Small intestine (tissue), 7 donors: Measurements from ENCODE around the gene RIN2. TPM values are rescaled to one million over a fixed set of nuclear protein-coding genes. Genes with fewer than 3 reads are reported as not detected.
A peak's percentile ranks its signal among the peaks of the same experiment; 100 is the strongest.

Experiments used
- DNase-seq, 2 donors: peaks; one replicate each; pipeline versions ENCODE4 v3.0.0 to v3.0.0-alpha.2; 2013
- FAIRE-seq: peaks from 2 replicates; lab custom pipeline; 2012; peaks lifted over from hg19 to GRCh38; lab: Jason Lieb, UNC
- H3K27ac ChIP-seq, 3 donors: one replicate each; pipeline ENCODE4 v1.5.1; 2013; ENCODE audit warnings: low read length in 2 of 3, mild to moderate bottlenecking in 2 of 3, control low read depth in 1 of 3, inconsistent platforms in 1 of 3, low read depth in 1 of 3, moderate library complexity in 1 of 3
- H3K27me3 ChIP-seq, 3 donors: one replicate each; pipeline ENCODE4 v1.6.1; 2013; ENCODE audit warnings: low read length in 3 of 3, inconsistent platforms in 1 of 3; ENCODE audit not compliant: control insufficient read depth in 3 of 3, insufficient read depth in 3 of 3
- H3K36me3 ChIP-seq, 3 donors: one replicate each; pipeline ENCODE4 v1.6.1; 2013; ENCODE audit warnings: low read length in 3 of 3, inconsistent platforms in 1 of 3, low read depth in 1 of 3, mild to moderate bottlenecking in 1 of 3, moderate library complexity in 1 of 3; ENCODE audit not compliant: control insufficient read depth in 3 of 3, insufficient read depth in 2 of 3
- H3K4me1 ChIP-seq, 3 donors: one replicate each; pipeline ENCODE4 v1.6.1; 2013; ENCODE audit warnings: low read length in 2 of 3, inconsistent platforms in 1 of 3, low read depth in 1 of 3, mild to moderate bottlenecking in 1 of 3, moderate library complexity in 1 of 3; ENCODE audit not compliant: control insufficient read depth in 3 of 3, insufficient read depth in 2 of 3
- H3K4me3 ChIP-seq, 3 donors: one replicate each; pipeline ENCODE4 v1.5.1; 2013; ENCODE audit warnings: low read length in 3 of 3, control low read depth in 1 of 3, inconsistent platforms in 1 of 3, low read depth in 1 of 3, mild to moderate bottlenecking in 1 of 3, moderate library complexity in 1 of 3
- H3K9me3 ChIP-seq, 2 donors: one replicate each; pipeline ENCODE4 v1.6.1; 2013; ENCODE audit warnings: low read depth in 1 of 2, low read length in 1 of 2; ENCODE audit not compliant: control insufficient read depth in 2 of 2, insufficient read depth in 1 of 2
- WGBS, 3 donors: extraction: QIAGEN DNeasy Blood & Tissue Kit; methylation state at CpG; one replicate each; pipeline ENCODE4 v1.1.7; 2013; 5-methylcytosine and 5-hydroxymethylcytosine counted together
- polyA plus RNA-seq, 4 donors: library from polyadenylated mRNA; stranded (reverse) in 3 of 4; unstranded in 1 of 4; fragments of 200-250 nt in 3 of 4; fragments of 120-200 nt in 1 of 4; gene quantifications; one replicate each; pipeline versions ENCODE4 v1.2.1 to v1.2.3, GENCODE V29; 2013
- donor health status: healthy with polysubstance abuse.
- donor health status: control.
- donor health status: control.
- donor health status: Bipolar disorder and iron deficiency.
- donor health status: healthy.

The RIN2 gene
- polyA plus RNA-seq, 4 donors = 14.3 to 18.7 (median 17.0) TPM

- Histone ChIP-seq H3K9me3 (peaks cover 0 to 7% of the 10 kb centered on the region in 2 donors), H3K4me1 (peaks cover 0 to 7% (median 0%) of the 10 kb centered on the region in 3 donors), H3K27me3 (no peaks in the 10 kb centered on the region), H3K27ac (no peak overlapping the region), H3K36me3 (peaks cover 0 to 3% (median 0%) of the 10 kb centered on the region in 3 donors), H3K4me3 (no peak overlapping the region)
- WGBS, 3 donors = 42 to 46% (median 45%) methylated on average over 5 of the region's 5 CpGs
- DNase-seq (peak in 1 of 2 donors; percentile 30), FAIRE-seq (no peak)
Observed at GRCh38 chr20:19786311-19786710, 28.3 kb downstream of the RIN2 start.

GRCh38 chr20:19787366-19787765 lies 29.3 kb downstream of the RIN2 start:
- peaks cover 0 to 7% of the 10 kb centered on the region in 2 donors for H3K9me3 ChIP-seq
- no peak for DNase-seq
- H3K4me1 ChIP-seq = peaks cover 0 to 7% (median 0%) of the 10 kb centered on the region in 3 donors
- FAIRE-seq = no peak
- peaks cover 0 to 3% (median 0%) of the 10 kb centered on the region in 3 donors for H3K36me3 ChIP-seq
- no peak overlapping the region for H3K27ac ChIP-seq
- H3K4me3 ChIP-seq = no peak overlapping the region
- WGBS, 3 donors = 93 to 99% (median 93%) methylated on average over 3 of the region's 3 CpGs
- no peaks in the 10 kb centered on the region for H3K27me3 ChIP-seq

GRCh38 chr20:19789009-19789408 lies 31.0 kb downstream of the RIN2 start:
- Histone ChIP-seq H3K36me3 (no peaks in the 10 kb centered on the region), H3K27ac (no peak overlapping the region), H3K4me3 (no peak overlapping the region), H3K9me3 (peaks cover 0 to 7% of the 10 kb centered on the region in 2 donors), H3K27me3 (no peaks in the 10 kb centered on the region), H3K4me1 (peaks cover 0 to 7% (median 0%) of the 10 kb centered on the region in 3 donors)
- 95 to 98% (median 98%) methylated on average over 5 of the region's 5 CpGs for WGBS, 3 donors
- DNase-seq = no peak
- no peak for FAIRE-seq

- Histone ChIP-seq H3K4me3 (no peak overlapping the region), H3K27me3 (no peaks in the 10 kb centered on the region), H3K9me3 (peaks cover 0 to 7% of the 10 kb centered on the region in 2 donors), H3K27ac (no peak overlapping the region), H3K4me1 (peaks cover 0 to 6% (median 0%) of the 10 kb centered on the region in 3 donors), H3K36me3 (no peaks in the 10 kb centered on the region)
- FAIRE-seq (no peak), DNase-seq (no peak)
- WGBS, 3 donors = 61 to 71% (median 61%) methylated on average over 2 of the region's 2 CpGs
Observed at GRCh38 chr20:19789446-19789845, 31.4 kb downstream of the RIN2 start.

- Histone ChIP-seq H3K36me3 (no peaks in the 10 kb centered on the region), H3K27me3 (no peaks in the 10 kb centered on the region), H3K27ac (no peak overlapping the region), H3K9me3 (peaks cover 0 to 7% of the 10 kb centered on the region in 2 donors), H3K4me3 (no peak overlapping the region), H3K4me1 (no peaks in the 10 kb centered on the region)
- DNase-seq (no peak), FAIRE-seq (no peak)
- 87 to 98% (median 92%) methylated on average over 2 of the region's 2 CpGs for WGBS, 3 donors
Observed at GRCh38 chr20:19791887-19792286, 33.8 kb downstream of the RIN2 start.

GRCh38 chr20:19793716-19794115 lies 35.7 kb downstream of the RIN2 start:
- Histone ChIP-seq H3K4me1 (no peaks in the 10 kb centered on the region), H3K36me3 (no peaks in the 10 kb centered on the region), H3K9me3 (peaks cover 0 to 3% of the 10 kb centered on the region in 2 donors), H3K4me3 (no peak overlapping the region), H3K27ac (no peak overlapping the region), H3K27me3 (no peaks in the 10 kb centered on the region)
- WGBS, 3 donors = 91 to 98% (median 94%) methylated on average over 2 of the region's 2 CpGs
- FAIRE-seq (no peak), DNase-seq (no peak)

- H3K36me3 ChIP-seq = peaks cover 0 to 5% (median 0%) of the 10 kb centered on the region in 3 donors
- no peak overlapping the region for H3K4me3 ChIP-seq
- no peaks in the 10 kb centered on the region for H3K9me3 ChIP-seq
- no peaks in the 10 kb centered on the region for H3K4me1 ChIP-seq
- no peak overlapping the region for H3K27ac ChIP-seq
- FAIRE-seq = no peak
- H3K27me3 ChIP-seq = no peaks in the 10 kb centered on the region
- DNase-seq = no peak
- 64 to 91% (median 87%) methylated on average over 5 of the region's 5 CpGs for WGBS, 3 donors
Observed at GRCh38 chr20:19794941-19795340, 36.9 kb downstream of the RIN2 start.

GRCh38 chr20:19799325-19799724 lies 41.3 kb downstream of the RIN2 start:
- H3K9me3 ChIP-seq = no peaks in the 10 kb centered on the region
- DNase-seq (no peak), FAIRE-seq (no peak)
- H3K27ac ChIP-seq = no peak overlapping the region
- no peaks in the 10 kb centered on the region for H3K27me3 ChIP-seq
- 83 to 91% (median 87%) methylated on average over 5 of the region's 5 CpGs for WGBS, 3 donors
- H3K4me1 ChIP-seq = peaks cover 0 to 3% (median 0%) of the 10 kb centered on the region in 3 donors
- peaks cover 0 to 15% (median 0%) of the 10 kb centered on the region in 3 donors for H3K36me3 ChIP-seq
- no peak overlapping the region for H3K4me3 ChIP-seq

GRCh38 chr20:19802099-19802491 lies 44.0 kb downstream of the RIN2 start:
- no peaks in the 10 kb centered on the region for H3K27me3 ChIP-seq
- WGBS, 3 donors = 91 to 98% (median 93%) methylated on average over 6 of the region's 6 CpGs

More at GRCh38 chr20:19802099-19802491, 44.0 kb downstream of the RIN2 start:
- Histone ChIP-seq H3K27ac (peak overlapping the region in 1 of 3 donors; percentile 62), H3K36me3 (peaks cover 0 to 23% (median 0%) of the 10 kb centered on the region in 3 donors), H3K4me3 (no peak overlapping the region), H3K9me3 (no peaks in the 10 kb centered on the region), H3K4me1 (peaks cover 0 to 6% (median 3%) of the 10 kb centered on the region in 3 donors)
- DNase-seq (no peak), FAIRE-seq (no peak)
